HCT116 (cell line): Measurements from ENCODE around the gene TMA7B. TPM values are rescaled to one million over a fixed set of nuclear protein-coding genes. Genes with fewer than 3 reads are reported as not detected.

Source experiments
- ATAC-seq: fragments of 200-7000 bp; cut with Tn5 transposase; 2 replicates; pipeline ENCODE4 v1.9.1; 2020; ENCODE audit warnings: mild to moderate bottlenecking, moderate library complexity
- BruUV-seq: library from RNA; stranded (reverse); fragments of 400-500 nt; replicated peaks from 2 replicates; lab custom pipeline; 2021; lab: Mats Ljungman, UMichigan
- CTCF ChIA-PET: fragments of 300-600 bp; sonication (Branson Sonifier 250); formaldehyde crosslinking; loops from one replicate; lab custom pipeline; 2021; ENCODE audit warnings: antibody characterized with exemption; lab: Charles Lee
- POLR2A ChIA-PET: fragments of 300-600, 350-600 bp; sonication (Branson Sonifier 250); formaldehyde crosslinking; loops from one replicate; lab custom pipeline; 2021; ENCODE audit warnings: antibody characterized with exemption; lab: Charles Lee
- RAD21 ChIA-PET, 2 experiments: fragments of 300-600 bp; sonication (Branson Sonifier 250); formaldehyde crosslinking; loops; one replicate each; lab custom pipeline; 2023; ENCODE audit warnings: low total read pairs in 2 of 2; ENCODE audit not compliant: uncharacterized antibody in 2 of 2, unreplicated experiment in 2 of 2, low non-redundant PET in 1 of 2; lab: Charles Lee
- DNase-seq: peaks from one replicate; pipeline ENCODE4 v3.0.0-alpha.2; 2010; ENCODE audit warnings: low read depth, low spot score
- H2AFZ ChIP-seq: fragments of 200-600 bp; shearing (Covaris generic), sonication (generic); 2 replicates; pipeline ENCODE4 v1.6.1; 2017; ENCODE audit warnings: low read depth, mixed run types, mixed read lengths, antibody characterized with exemption, low read length; ENCODE audit not compliant: poor library complexity, severe bottlenecking
- H3K27ac ChIP-seq: 2 replicates; pipeline ENCODE4 v1.5.1; 2012; ENCODE audit warnings: low read depth, low read length
- H3K27me3 ChIP-seq: fragments of 200-600 bp; sonication (generic); 2 replicates; pipeline ENCODE4 v1.6.1; 2016; ENCODE audit warnings: mixed run types, low read length, mixed read lengths; ENCODE audit not compliant: insufficient read depth
- H3K36me3 ChIP-seq, 2 experiments: fragments of 200-500 bp in 1 of 2; fragments of 200-600 bp in 1 of 2; sonication (Bioruptor generic) in 1 of 2; sonication (generic) in 1 of 2; 2 replicates each; pipeline versions ENCODE4 v1.5.1 to v1.6.1; 2014 to 2016; ENCODE audit warnings: low read length in 2 of 2, inconsistent platforms in 1 of 2, mixed read lengths in 1 of 2, mixed run types in 1 of 2; ENCODE audit not compliant: insufficient read depth in 2 of 2, control insufficient read depth in 1 of 2
- H3K4me1 ChIP-seq, 2 experiments: fragments of 200-600 bp in 1 of 2; sonication (generic) in 1 of 2; 2 replicates each; pipeline versions ENCODE4 v1.5.1 to v1.6.1; 2012 to 2017; ENCODE audit warnings: low read length in 2 of 2, inconsistent platforms in 1 of 2, mild to moderate bottlenecking in 1 of 2, mixed read lengths in 1 of 2, mixed run types in 1 of 2, moderate library complexity in 1 of 2; ENCODE audit not compliant: insufficient read depth in 2 of 2, control insufficient read depth in 1 of 2
- H3K4me2 ChIP-seq: fragments of 200-600 bp; sonication (generic); 2 replicates; pipeline ENCODE4 v1.6.1; 2017; ENCODE audit warnings: mixed run types, low read length, mixed read lengths
- H3K4me3 ChIP-seq, 2 experiments: fragments of 200-600 bp in 1 of 2; sonication (generic) in 1 of 2; replicated peaks in 1 of 2; 2 replicates each; pipeline ENCODE4 v1.5.1; 2011 to 2016; ENCODE audit warnings: low read length in 2 of 2, control low read depth in 1 of 2, low read depth in 1 of 2, mild to moderate bottlenecking in 1 of 2, mixed read lengths in 1 of 2, mixed run types in 1 of 2
- H3K79me2 ChIP-seq: fragments of 200-600 bp; sonication (generic); 2 replicates; pipeline ENCODE4 v1.6.1; 2017; ENCODE audit warnings: mild to moderate bottlenecking, mixed run types, low read length, moderate library complexity, mixed read lengths; ENCODE audit not compliant: insufficient read depth
- H3K9ac ChIP-seq: fragments of 200-600 bp; sonication (generic); 2 replicates; pipeline ENCODE4 v1.6.1; 2016; ENCODE audit warnings: low read length, mixed read lengths
- H3K9me2 ChIP-seq: fragments of 200-600 bp; sonication (generic), shearing (Covaris generic); 2 replicates; pipeline ENCODE4 v1.6.1; 2017; ENCODE audit warnings: mixed run types, mild to moderate bottlenecking, moderate library complexity; ENCODE audit not compliant: insufficient read depth
- H3K9me3 ChIP-seq, 2 experiments: fragments of 200-500 bp in 1 of 2; fragments of 200-600 bp in 1 of 2; sonication (Bioruptor generic) in 1 of 2; sonication (generic) in 1 of 2; 2 replicates each; pipeline ENCODE4 v1.6.1; 2014 to 2017; ENCODE audit warnings: low read length in 2 of 2, mixed read lengths in 2 of 2, inconsistent platforms in 1 of 2, low read depth in 1 of 2, mild to moderate bottlenecking in 1 of 2, mixed run types in 1 of 2, moderate library complexity in 1 of 2; ENCODE audit not compliant: control insufficient read depth in 1 of 2, insufficient read depth in 1 of 2
- H4K20me1 ChIP-seq: fragments of 200-600 bp; sonication (generic), shearing (Covaris generic); 2 replicates; pipeline ENCODE4 v1.6.1; 2017; ENCODE audit warnings: mixed run types, mild to moderate bottlenecking, moderate library complexity; ENCODE audit not compliant: insufficient read depth
- ATF3 ChIP-seq: IDR thresholded peaks from 2 replicates; pipeline ENCODE4 v1.6.1; 2012
- CEBPB ChIP-seq: IDR thresholded peaks from 2 replicates; pipeline ENCODE4 v1.6.1; 2012; ENCODE audit warnings: low read depth
- EGR1 ChIP-seq: IDR thresholded peaks from 2 replicates; pipeline ENCODE4 v1.6.1; 2012; ENCODE audit warnings: low read depth
- ELF1 ChIP-seq: IDR thresholded peaks from 2 replicates; pipeline ENCODE4 v1.6.1; 2012; ENCODE audit warnings: low read depth, borderline replicate concordance
- EZH2 ChIP-seq: fragments of 200-600 bp; sonication (generic); IDR thresholded peaks from 2 replicates; pipeline ENCODE4 v1.6.1; 2017; ENCODE audit warnings: antibody characterized with exemption, mixed run types
- EZH2phosphoT487 ChIP-seq: fragments of 200-600 bp; IDR thresholded peaks from 2 replicates; pipeline ENCODE4 v1.6.1; 2018; ENCODE audit warnings: antibody characterized with exemption, borderline replicate concordance
- FOSL1 ChIP-seq: IDR thresholded peaks from 2 replicates; pipeline ENCODE4 v1.6.1; 2012; ENCODE audit warnings: low read depth
- JUND ChIP-seq: IDR thresholded peaks from 2 replicates; pipeline ENCODE4 v1.6.1; 2012
- POLR2A ChIP-seq: IDR thresholded peaks from 2 replicates; pipeline ENCODE4 v1.7.0; 2011; ENCODE audit warnings: borderline replicate concordance; ENCODE audit not compliant: insufficient read depth, insufficient read length; ENCODE audit errors: extremely low read depth
- POLR2AphosphoS5 ChIP-seq: IDR thresholded peaks from 2 replicates; pipeline ENCODE4 v1.6.1; 2011; ENCODE audit warnings: mild to moderate bottlenecking, low read depth, low read length, moderate library complexity
- RAD21 ChIP-seq: IDR thresholded peaks from 2 replicates; pipeline ENCODE4 v1.6.1; 2012; ENCODE audit warnings: low read depth, mild to moderate bottlenecking
- SIN3A ChIP-seq: IDR thresholded peaks from 2 replicates; pipeline ENCODE4 v1.6.1; 2012; ENCODE audit warnings: low read depth
- SRF ChIP-seq: IDR thresholded peaks from 2 replicates; pipeline ENCODE4 v1.6.1; 2012; ENCODE audit warnings: low read depth
- ZFX ChIP-seq: fragments of 450-650 bp; IDR thresholded peaks from 2 replicates; pipeline ENCODE4 v1.6.1; 2017
- ZNF274 ChIP-seq: fragments of 200-500 bp; sonication (Bioruptor generic); IDR thresholded peaks from 2 replicates; pipeline ENCODE4 v1.6.1; 2014; ENCODE audit warnings: mild to moderate bottlenecking, low read depth, low read length, inconsistent platforms
- intact Hi-C: fragments of 100-400 bp; cut with micrococcal nuclease; formaldehyde crosslinking; loops from 2 replicates; pipeline ENCODE4 v1.10.0; 2022
- total RNA-seq: library from RNA; stranded (reverse); gene quantifications from one replicate; pipeline ENCODE4 v1.2.1, GENCODE V29; 2021; ENCODE audit not compliant: unreplicated experiment
- TF ChIP-seq, protein P1 (sequence below): IDR thresholded peaks from 2 replicates; pipeline ENCODE4 v1.6.1; 2012; ENCODE audit warnings: low read depth
- TF ChIP-seq, protein P2 (sequence below): IDR thresholded peaks from 2 replicates; pipeline ENCODE4 v1.6.1; 2011; ENCODE audit warnings: mild to moderate bottlenecking, low read length, moderate library complexity; ENCODE audit not compliant: insufficient replicate concordance; ENCODE audit errors: extremely low read depth

Gene TMA7B
- total RNA-seq, 1 experiment from 2014 or later: not detected

DNA sequence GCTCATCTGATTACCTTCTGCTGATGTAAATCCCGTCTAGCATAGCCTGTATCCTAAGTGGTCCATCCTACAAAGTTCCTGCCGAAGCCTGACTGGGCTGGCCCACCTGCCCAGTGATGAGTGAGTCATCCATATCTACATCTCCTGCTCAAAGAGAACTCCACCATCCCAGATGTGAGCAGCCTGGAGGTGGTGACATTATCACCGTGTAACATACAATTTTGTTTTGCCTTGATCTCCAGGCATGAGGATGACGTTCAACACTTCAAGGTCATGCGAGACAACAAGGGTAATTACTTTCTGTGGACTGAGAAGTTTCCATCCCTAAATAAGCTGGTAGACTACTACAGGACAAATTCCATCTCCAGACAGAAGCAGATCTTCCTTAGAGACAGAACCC lies 5.6 kb downstream of the TMA7B start:
- BruUV-seq: no TSS peak
- H3K36me3 ChIP-seq: no peaks in the 10 kb centered on the region
- H3K4me2 ChIP-seq: no peak overlapping the region
- no peak for TF ChIP-seq CEBPB
- TF ChIP-seq EZH2: no peak
- TF ChIP-seq POLR2AphosphoS5: no peak
- no peak for TF ChIP-seq ZFX
- no peak for TF ChIP-seq RAD21
- TF ChIP-seq ATF3: no peak
- TF ChIP-seq, protein P1, sequence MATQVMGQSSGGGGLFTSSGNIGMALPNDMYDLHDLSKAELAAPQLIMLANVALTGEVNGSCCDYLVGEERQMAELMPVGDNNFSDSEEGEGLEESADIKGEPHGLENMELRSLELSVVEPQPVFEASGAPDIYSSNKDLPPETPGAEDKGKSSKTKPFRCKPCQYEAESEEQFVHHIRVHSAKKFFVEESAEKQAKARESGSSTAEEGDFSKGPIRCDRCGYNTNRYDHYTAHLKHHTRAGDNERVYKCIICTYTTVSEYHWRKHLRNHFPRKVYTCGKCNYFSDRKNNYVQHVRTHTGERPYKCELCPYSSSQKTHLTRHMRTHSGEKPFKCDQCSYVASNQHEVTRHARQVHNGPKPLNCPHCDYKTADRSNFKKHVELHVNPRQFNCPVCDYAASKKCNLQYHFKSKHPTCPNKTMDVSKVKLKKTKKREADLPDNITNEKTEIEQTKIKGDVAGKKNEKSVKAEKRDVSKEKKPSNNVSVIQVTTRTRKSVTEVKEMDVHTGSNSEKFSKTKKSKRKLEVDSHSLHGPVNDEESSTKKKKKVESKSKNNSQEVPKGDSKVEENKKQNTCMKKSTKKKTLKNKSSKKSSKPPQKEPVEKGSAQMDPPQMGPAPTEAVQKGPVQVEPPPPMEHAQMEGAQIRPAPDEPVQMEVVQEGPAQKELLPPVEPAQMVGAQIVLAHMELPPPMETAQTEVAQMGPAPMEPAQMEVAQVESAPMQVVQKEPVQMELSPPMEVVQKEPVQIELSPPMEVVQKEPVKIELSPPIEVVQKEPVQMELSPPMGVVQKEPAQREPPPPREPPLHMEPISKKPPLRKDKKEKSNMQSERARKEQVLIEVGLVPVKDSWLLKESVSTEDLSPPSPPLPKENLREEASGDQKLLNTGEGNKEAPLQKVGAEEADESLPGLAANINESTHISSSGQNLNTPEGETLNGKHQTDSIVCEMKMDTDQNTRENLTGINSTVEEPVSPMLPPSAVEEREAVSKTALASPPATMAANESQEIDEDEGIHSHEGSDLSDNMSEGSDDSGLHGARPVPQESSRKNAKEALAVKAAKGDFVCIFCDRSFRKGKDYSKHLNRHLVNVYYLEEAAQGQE: no peak
- no peak for TF ChIP-seq ZNF274
- no peak for TF ChIP-seq ELF1
- no peak for TF ChIP-seq SRF
- no peak for TF ChIP-seq JUND
- TF ChIP-seq EZH2phosphoT487: no peak
- TF ChIP-seq POLR2A: no peak
- TF ChIP-seq FOSL1: no peak
- TF ChIP-seq, protein P2, sequence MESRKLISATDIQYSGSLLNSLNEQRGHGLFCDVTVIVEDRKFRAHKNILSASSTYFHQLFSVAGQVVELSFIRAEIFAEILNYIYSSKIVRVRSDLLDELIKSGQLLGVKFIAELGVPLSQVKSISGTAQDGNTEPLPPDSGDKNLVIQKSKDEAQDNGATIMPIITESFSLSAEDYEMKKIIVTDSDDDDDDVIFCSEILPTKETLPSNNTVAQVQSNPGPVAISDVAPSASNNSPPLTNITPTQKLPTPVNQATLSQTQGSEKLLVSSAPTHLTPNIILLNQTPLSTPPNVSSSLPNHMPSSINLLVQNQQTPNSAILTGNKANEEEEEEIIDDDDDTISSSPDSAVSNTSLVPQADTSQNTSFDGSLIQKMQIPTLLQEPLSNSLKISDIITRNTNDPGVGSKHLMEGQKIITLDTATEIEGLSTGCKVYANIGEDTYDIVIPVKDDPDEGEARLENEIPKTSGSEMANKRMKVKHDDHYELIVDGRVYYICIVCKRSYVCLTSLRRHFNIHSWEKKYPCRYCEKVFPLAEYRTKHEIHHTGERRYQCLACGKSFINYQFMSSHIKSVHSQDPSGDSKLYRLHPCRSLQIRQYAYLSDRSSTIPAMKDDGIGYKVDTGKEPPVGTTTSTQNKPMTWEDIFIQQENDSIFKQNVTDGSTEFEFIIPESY: no peak
- no peak for TF ChIP-seq EGR1
- TF ChIP-seq SIN3A: no peak
- ChIA-PET RAD21 (no interaction called here), CTCF (interaction anchor here (1.1 kb wide), 1 partner anchor 12 kb away, joined by 4 read pairs; no protein-coding TSS in a partner anchor), POLR2A (interaction anchor here (0.9 kb wide), 1 partner anchor 446 kb away, joined by 3 read pairs; the partner anchor contains the start of gene ATF4)
- peaks cover 10% of the 10 kb centered on the region; the same call in 1 of the 2 replicates for H3K27me3 ChIP-seq
- intact Hi-C loops: no loop called here
- no peak overlapping the region for H3K9ac ChIP-seq
- peaks cover 0 to 11% of the 10 kb centered on the region in 2 experiments; a peak in 2 of 4 replicates for H3K4me1 ChIP-seq
- DNase-seq (no peak), ATAC-seq (no peak)
- H3K9me3 ChIP-seq: no peaks in the 10 kb centered on the region
- H3K79me2 ChIP-seq: no peaks in the 10 kb centered on the region
- H2AFZ ChIP-seq: no peak overlapping the region
- H4K20me1 ChIP-seq: no peaks in the 10 kb centered on the region
- no peak overlapping the region for H3K27ac ChIP-seq
- H3K9me2 ChIP-seq: no peaks in the 10 kb centered on the region
- no peak overlapping the region for H3K4me3 ChIP-seq
